Natural killer cell (primary cell): ENCODE measurements around the gene CORO2A. TPM values are rescaled to one million over a fixed set of nuclear protein-coding genes. Genes with fewer than 3 reads are reported as not detected.

Source experiments
- ATAC-seq, 3 donors: fragments of 150-1000 bp in 2 of 3; fragments of 200-7000 bp in 1 of 3; cut with Tn5 transposase; 1 replicate in 1 of 3; 2 replicates in 2 of 3; pipeline ENCODE4 v1.10.0; 2021; ENCODE audit warnings: mild to moderate bottlenecking in 2 of 3, moderate library complexity in 2 of 3
- DNase-seq, 2 donors: peaks; one replicate each; pipeline versions ENCODE4 v3.0.0 to v3.0.0-alpha.2; 2013 to 2021; ENCODE audit warnings: mixed read lengths in 1 of 2
- H3K27ac ChIP-seq: one replicate; pipeline ENCODE4 v1.5.1; 2013; ENCODE audit warnings: mild to moderate bottlenecking, low read length
- H3K27me3 ChIP-seq: one replicate; pipeline ENCODE4 v1.6.1; 2013; ENCODE audit warnings: low read length; ENCODE audit not compliant: control insufficient read depth, insufficient read depth
- H3K36me3 ChIP-seq: one replicate; pipeline ENCODE4 v1.6.1; 2013; ENCODE audit warnings: low read length; ENCODE audit not compliant: control insufficient read depth, insufficient read depth
- H3K4me1 ChIP-seq: one replicate; pipeline ENCODE4 v1.6.1; 2013; ENCODE audit warnings: low read length; ENCODE audit not compliant: control insufficient read depth, insufficient read depth
- H3K4me3 ChIP-seq: one replicate; pipeline ENCODE4 v1.5.1; 2013; ENCODE audit warnings: low read length
- H3K9me3 ChIP-seq: one replicate; pipeline ENCODE4 v1.6.1; 2013; ENCODE audit warnings: low read length; ENCODE audit not compliant: control insufficient read depth, insufficient read depth
- H3K27ac Mint-ChIP-seq, 2 donors: one replicate each; pipeline ENCODE4 v1.8.0; 2022; ENCODE audit warnings: mild to moderate bottlenecking in 2 of 2, mixed read lengths in 2 of 2, moderate library complexity in 1 of 2
- H3K27me3 Mint-ChIP-seq, 2 donors: one replicate each; pipeline ENCODE4 v1.8.0; 2022; ENCODE audit warnings: low read depth in 2 of 2, mixed read lengths in 2 of 2
- H3K36me3 Mint-ChIP-seq: one replicate; pipeline ENCODE4 v1.8.0; 2022; ENCODE audit warnings: mixed read lengths
- H3K4me1 Mint-ChIP-seq, 2 donors: one replicate each; pipeline ENCODE4 v1.8.0; 2022; ENCODE audit warnings: mixed read lengths in 2 of 2
- H3K4me3 Mint-ChIP-seq: one replicate; pipeline ENCODE4 v1.8.0; 2022; ENCODE audit warnings: mild to moderate bottlenecking, moderate library complexity, mixed read lengths
- H3K9me3 Mint-ChIP-seq, 2 donors: one replicate each; pipeline ENCODE4 v1.8.0; 2022; ENCODE audit warnings: mixed read lengths in 2 of 2
- WGBS: methylation state at CpG from one replicate; pipeline ENCODE4 v1.1.7; 2013; ENCODE audit warnings: missing lambda C conversion rate; ENCODE audit not compliant: insufficient coverage; 5-methylcytosine and 5-hydroxymethylcytosine counted together
- intact Hi-C: fragments of 100-400 bp; cut with micrococcal nuclease; formaldehyde crosslinking; loops from one replicate; pipeline ENCODE4 v1.14.2; 2022
- total RNA-seq, 4 donors: library from RNA; stranded (reverse); fragments of 120-200 nt in 1 of 4; gene quantifications; one replicate each; pipeline versions ENCODE4 v1.2.3 to v1.2.4, GENCODE V29; 2013 to 2022
- TF ChIP-seq, protein P1 (sequence below): fragments of 200-600 bp; IDR thresholded peaks from one replicate; pipeline ENCODE4 v1.8.0; 2022; ENCODE audit warnings: antibody characterized with exemption

Gene CORO2A
- total RNA-seq, 3 donors from 2014 or later (not counting 1 experiment from before 2014, with no cell fraction given): 1.9 to 3.6 (median 2.3) TPM

DNA sequence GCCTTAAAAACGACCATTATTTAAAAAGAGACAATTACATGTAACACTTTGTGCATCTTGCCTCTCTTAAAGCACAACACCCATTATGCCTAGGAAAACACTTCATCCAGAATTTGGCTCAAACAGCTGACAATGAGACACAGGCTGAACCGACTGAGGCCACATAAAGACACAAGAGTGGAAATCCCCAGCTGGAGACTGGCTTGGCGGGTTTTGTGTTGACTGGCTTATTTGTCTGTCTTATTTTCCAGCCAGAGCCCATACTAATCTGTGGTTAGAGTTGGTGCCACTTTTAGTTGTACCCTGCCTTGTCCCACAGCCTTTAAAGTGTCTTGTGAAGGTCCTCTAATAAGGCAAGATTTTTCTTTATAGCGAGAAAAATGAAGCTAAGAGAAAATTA lies 94.6 kb downstream of the CORO2A start:
- Mint-ChIP-seq H3K4me3 (peak overlapping the region; percentile 28), H3K27ac (peak overlapping the region; percentile 80 to 89), H3K36me3 (peaks cover 11% of the 10 kb centered on the region), H3K27me3 (no peaks in the 10 kb centered on the region), H3K9me3 (no peaks in the 10 kb centered on the region), H3K4me1 (peaks cover 41 to 62% of the 10 kb centered on the region in 2 donors)
- H3K9me3 ChIP-seq: no peaks in the 10 kb centered on the region
- peaks cover 39% of the 10 kb centered on the region for H3K4me1 ChIP-seq
- no peak overlapping the region for H3K27ac ChIP-seq
- peaks cover 47% of the 10 kb centered on the region for H3K36me3 ChIP-seq
- WGBS: 63% methylated on average over 4 of the region's 4 CpGs
- no peaks in the 10 kb centered on the region for H3K27me3 ChIP-seq
- intact Hi-C loops: no loop called here
- no peak overlapping the region for H3K4me3 ChIP-seq
- TF ChIP-seq, protein P1, sequence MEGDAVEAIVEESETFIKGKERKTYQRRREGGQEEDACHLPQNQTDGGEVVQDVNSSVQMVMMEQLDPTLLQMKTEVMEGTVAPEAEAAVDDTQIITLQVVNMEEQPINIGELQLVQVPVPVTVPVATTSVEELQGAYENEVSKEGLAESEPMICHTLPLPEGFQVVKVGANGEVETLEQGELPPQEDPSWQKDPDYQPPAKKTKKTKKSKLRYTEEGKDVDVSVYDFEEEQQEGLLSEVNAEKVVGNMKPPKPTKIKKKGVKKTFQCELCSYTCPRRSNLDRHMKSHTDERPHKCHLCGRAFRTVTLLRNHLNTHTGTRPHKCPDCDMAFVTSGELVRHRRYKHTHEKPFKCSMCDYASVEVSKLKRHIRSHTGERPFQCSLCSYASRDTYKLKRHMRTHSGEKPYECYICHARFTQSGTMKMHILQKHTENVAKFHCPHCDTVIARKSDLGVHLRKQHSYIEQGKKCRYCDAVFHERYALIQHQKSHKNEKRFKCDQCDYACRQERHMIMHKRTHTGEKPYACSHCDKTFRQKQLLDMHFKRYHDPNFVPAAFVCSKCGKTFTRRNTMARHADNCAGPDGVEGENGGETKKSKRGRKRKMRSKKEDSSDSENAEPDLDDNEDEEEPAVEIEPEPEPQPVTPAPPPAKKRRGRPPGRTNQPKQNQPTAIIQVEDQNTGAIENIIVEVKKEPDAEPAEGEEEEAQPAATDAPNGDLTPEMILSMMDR: no peak
- DNase-seq (peak in 1 of 2 donors; percentile 74), ATAC-seq (no peak)

- no peaks in the 10 kb centered on the region for H3K27me3 ChIP-seq
- H3K4me3 Mint-ChIP-seq: no peak overlapping the region
- no peaks in the 10 kb centered on the region for H3K27me3 Mint-ChIP-seq
- peaks cover 16% of the 10 kb centered on the region for H3K36me3 Mint-ChIP-seq
- no peak overlapping the region for H3K27ac ChIP-seq
- intact Hi-C loops: no loop called here
- WGBS: 99% methylated on average over 5 of the region's 5 CpGs
- TF ChIP-seq, protein P1: no peak
- no peaks in the 10 kb centered on the region for H3K9me3 ChIP-seq
- peaks cover 25% of the 10 kb centered on the region for H3K4me1 ChIP-seq
- ATAC-seq (no peak), DNase-seq (no peak)
- H3K9me3 Mint-ChIP-seq: no peaks in the 10 kb centered on the region
- peaks cover 24 to 48% of the 10 kb centered on the region in 2 donors for H3K4me1 Mint-ChIP-seq
- no peak overlapping the region for H3K4me3 ChIP-seq
- H3K36me3 ChIP-seq: peaks cover 47% of the 10 kb centered on the region
- peak overlapping the region in 1 of 2 donors; percentile 80 for H3K27ac Mint-ChIP-seq
Measured at GRCh38 chr9:98096091-98096490, 96.3 kb downstream of the CORO2A start.

DNA sequence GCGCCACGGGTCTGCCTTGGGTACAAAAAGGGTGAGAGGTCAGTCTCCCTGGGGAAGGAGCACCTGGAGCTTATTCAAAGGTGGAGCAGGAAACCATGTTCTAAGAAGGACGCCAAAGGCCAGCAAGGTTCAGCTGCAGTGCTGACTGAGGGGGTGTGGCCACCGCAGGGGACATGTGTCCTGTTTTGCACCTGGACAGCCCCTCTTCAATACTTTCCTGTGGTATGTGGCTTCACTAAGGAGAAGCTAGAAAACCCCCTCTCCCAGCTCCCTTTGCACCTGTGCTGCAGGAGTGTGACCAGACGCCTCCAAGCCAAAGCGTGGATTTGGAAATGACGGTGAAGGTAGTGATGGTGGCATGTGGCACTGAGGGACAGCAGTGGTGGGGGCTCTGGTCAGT lies 97.0 kb downstream of the CORO2A start:
- no peak overlapping the region for H3K4me3 ChIP-seq
- TF ChIP-seq, protein P1: no peak
- H3K36me3 Mint-ChIP-seq: peaks cover 16% of the 10 kb centered on the region
- no peaks in the 10 kb centered on the region for H3K9me3 ChIP-seq
- H3K27ac Mint-ChIP-seq: no peak overlapping the region
- H3K9me3 Mint-ChIP-seq: no peaks in the 10 kb centered on the region
- H3K27ac ChIP-seq: no peak overlapping the region
- 93% methylated on average over 7 of the region's 7 CpGs for WGBS
- peaks cover 21% of the 10 kb centered on the region for H3K4me1 ChIP-seq
- no peaks in the 10 kb centered on the region for H3K27me3 ChIP-seq
- ATAC-seq (no peak), DNase-seq (no peak)
- no peaks in the 10 kb centered on the region for H3K27me3 Mint-ChIP-seq
- H3K4me3 Mint-ChIP-seq: no peak overlapping the region
- intact Hi-C loops: no loop called here
- H3K36me3 ChIP-seq: peaks cover 47% of the 10 kb centered on the region
- H3K4me1 Mint-ChIP-seq: peaks cover 20 to 47% of the 10 kb centered on the region in 2 donors

- WGBS: 96% methylated on average over 16 of the region's 16 CpGs
- no peak overlapping the region for H3K27ac Mint-ChIP-seq
- TF ChIP-seq, protein P1: no peak
- no peaks in the 10 kb centered on the region for H3K27me3 Mint-ChIP-seq
- H3K9me3 ChIP-seq: no peaks in the 10 kb centered on the region
- peaks cover 17% of the 10 kb centered on the region for H3K4me1 ChIP-seq
- H3K27ac ChIP-seq: no peak overlapping the region
- H3K36me3 Mint-ChIP-seq: peaks cover 16% of the 10 kb centered on the region
- DNase-seq (no peak), ATAC-seq (no peak)
- H3K27me3 ChIP-seq: no peaks in the 10 kb centered on the region
- no peaks in the 10 kb centered on the region for H3K9me3 Mint-ChIP-seq
- no peak overlapping the region for H3K4me3 Mint-ChIP-seq
- intact Hi-C loops: no loop called here
- peaks cover 50% of the 10 kb centered on the region for H3K36me3 ChIP-seq
- H3K4me1 Mint-ChIP-seq: peaks cover 15 to 46% of the 10 kb centered on the region in 2 donors
- no peak overlapping the region for H3K4me3 ChIP-seq
Measured at GRCh38 chr9:98094851-98095250, 97.6 kb downstream of the CORO2A start.
